ENCODE data around the gene PROM1. TPM values are rescaled to one million over a fixed set of nuclear protein-coding genes. Genes with fewer than 3 reads are reported as not detected.

The PROM1 gene
- total RNA-seq, 1 donor from 2014 or later = 7.2 TPM

DNA sequence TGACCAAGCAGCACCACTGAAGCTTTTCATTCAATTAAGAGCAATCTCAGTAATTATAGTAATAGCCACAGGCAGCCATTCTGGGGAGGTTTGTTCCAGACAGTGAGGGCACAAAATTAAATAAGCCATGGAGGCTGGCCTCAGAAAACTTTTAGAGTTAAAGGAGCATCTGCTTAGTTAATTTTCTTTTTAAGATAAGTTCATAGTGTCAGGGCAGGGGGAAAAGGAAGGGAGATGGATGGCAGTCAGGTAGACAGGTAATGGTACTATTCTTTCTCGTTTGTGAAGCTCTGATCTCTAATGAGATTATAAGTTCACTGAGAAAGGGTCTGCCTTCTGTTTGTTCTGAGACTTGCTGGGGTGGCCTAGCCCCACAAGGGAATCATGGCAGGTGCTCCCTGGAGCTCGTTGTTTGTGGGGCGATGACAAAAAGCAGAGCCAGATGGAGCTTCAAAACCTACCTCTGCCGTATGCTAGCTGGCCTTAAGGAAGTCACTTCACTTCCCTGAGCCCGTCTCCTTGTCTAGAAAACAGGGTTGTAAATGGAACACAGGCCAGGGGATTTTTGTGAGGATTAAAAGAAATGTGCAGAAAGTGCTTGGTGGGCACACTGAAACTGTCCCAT lies 76.2 kb downstream of the PROM1 start:
- Histone ChIP-seq H3K9me3 (no peaks in the 10 kb centered on the region), H3K4me3 (no peak overlapping the region), H3K36me3 (peaks cover 0 to 19% of the 10 kb centered on the region in 2 donors), H3K27me3 (no peaks in the 10 kb centered on the region), H3K27ac (no peak overlapping the region), H3K4me1 (no peaks in the 10 kb centered on the region)
- TF ChIP-seq, protein P1, sequence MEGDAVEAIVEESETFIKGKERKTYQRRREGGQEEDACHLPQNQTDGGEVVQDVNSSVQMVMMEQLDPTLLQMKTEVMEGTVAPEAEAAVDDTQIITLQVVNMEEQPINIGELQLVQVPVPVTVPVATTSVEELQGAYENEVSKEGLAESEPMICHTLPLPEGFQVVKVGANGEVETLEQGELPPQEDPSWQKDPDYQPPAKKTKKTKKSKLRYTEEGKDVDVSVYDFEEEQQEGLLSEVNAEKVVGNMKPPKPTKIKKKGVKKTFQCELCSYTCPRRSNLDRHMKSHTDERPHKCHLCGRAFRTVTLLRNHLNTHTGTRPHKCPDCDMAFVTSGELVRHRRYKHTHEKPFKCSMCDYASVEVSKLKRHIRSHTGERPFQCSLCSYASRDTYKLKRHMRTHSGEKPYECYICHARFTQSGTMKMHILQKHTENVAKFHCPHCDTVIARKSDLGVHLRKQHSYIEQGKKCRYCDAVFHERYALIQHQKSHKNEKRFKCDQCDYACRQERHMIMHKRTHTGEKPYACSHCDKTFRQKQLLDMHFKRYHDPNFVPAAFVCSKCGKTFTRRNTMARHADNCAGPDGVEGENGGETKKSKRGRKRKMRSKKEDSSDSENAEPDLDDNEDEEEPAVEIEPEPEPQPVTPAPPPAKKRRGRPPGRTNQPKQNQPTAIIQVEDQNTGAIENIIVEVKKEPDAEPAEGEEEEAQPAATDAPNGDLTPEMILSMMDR (IDR thresholded peaks at IDR 0.05) = no peak
- DNase-seq (ENCODE audit: low spot score in 2 of 2) = no peak
- intact Hi-C loops (cut with DNase I) = no loop called here

DNA sequence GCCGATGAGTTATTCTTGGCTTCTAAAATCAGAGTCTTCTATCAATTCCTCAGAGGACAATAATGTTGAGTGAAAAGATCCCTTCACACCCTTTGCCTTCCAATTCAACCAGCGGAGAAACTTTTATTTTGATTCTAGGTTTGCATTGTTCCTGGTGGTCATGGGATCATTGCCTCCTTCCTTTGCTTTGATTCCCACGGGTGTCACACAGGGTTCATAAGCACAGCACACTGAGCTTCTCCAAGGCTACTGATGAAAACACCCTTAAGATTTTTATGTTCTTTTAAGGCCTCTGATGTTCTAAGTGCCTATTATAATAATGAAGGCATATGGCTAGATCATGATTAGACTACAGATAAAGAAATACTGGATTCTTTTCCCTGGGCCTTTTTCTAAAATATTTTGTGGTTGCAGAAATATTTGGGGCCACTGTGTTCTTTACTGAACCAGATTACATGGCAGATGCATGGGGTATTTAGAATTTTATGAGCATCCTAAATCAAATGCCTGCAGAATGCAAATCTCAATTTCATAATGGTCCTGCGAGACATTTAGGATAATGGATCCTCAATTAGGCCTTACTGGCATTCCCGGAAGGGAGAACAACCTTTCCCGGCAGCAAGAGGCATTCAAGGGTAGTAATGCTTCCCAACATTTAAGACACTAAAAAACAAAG lies 76.9 kb downstream of the PROM1 start:
- Histone ChIP-seq H3K9me3 (no peaks in the 10 kb centered on the region), H3K4me1 (no peaks in the 10 kb centered on the region)

DNA sequence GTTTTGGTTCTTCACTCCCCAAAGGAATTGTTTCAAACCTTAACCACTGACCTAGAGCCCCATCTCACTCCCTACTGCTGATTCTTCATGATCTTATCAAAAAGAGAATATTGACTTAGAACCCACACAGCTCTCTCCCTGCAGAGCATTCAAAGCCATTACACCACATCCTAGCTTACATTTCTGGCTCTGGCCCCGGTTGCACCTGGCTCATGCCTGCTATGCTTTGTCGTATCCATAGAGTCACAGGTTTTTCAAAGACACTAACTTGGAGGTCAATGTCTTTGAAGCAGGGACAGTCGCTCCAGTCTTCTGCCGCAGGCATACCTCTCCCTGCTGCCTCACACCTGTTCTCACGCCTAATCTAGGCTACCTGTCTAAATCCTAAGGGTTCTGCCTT lies 78.1 kb downstream of the PROM1 start:
- TF ChIP-seq, protein P1 (IDR thresholded peaks at IDR 0.05) = no peak
- no peak for DNase-seq (ENCODE audit: low spot score in 2 of 2)
- Histone ChIP-seq H3K27ac (no peak overlapping the region), H3K36me3 (peaks cover 0 to 19% of the 10 kb centered on the region in 2 donors), H3K4me1 (no peaks in the 10 kb centered on the region), H3K27me3 (no peaks in the 10 kb centered on the region), H3K4me3 (no peak overlapping the region), H3K9me3 (no peaks in the 10 kb centered on the region)
- intact Hi-C loops (cut with DNase I) = no loop called here

More for the DNA sequence above, 76.9 kb downstream of the PROM1 start:
- Histone ChIP-seq H3K36me3 (peaks cover 0 to 19% of the 10 kb centered on the region in 2 donors), H3K4me3 (no peak overlapping the region), H3K27ac (no peak overlapping the region), H3K27me3 (no peaks in the 10 kb centered on the region)
- TF ChIP-seq, protein P1 (IDR thresholded peaks at IDR 0.05) = no peak
- DNase-seq (ENCODE audit: low spot score in 2 of 2) = no peak
- intact Hi-C loops (cut with DNase I) = no loop called here

GRCh38 chr4:16001484-16001858 lies 82.4 kb downstream of the PROM1 start:
- intact Hi-C loops (cut with DNase I) = loop anchor here (2.0 to 5.0 kb wide), 2 partner anchors 119 to 197 kb away; no protein-coding TSS in a partner anchor
- Histone ChIP-seq H3K27ac (no peak overlapping the region), H3K9me3 (no peaks in the 10 kb centered on the region), H3K4me1 (no peaks in the 10 kb centered on the region), H3K36me3 (peaks cover 0 to 16% of the 10 kb centered on the region in 2 donors), H3K27me3 (no peaks in the 10 kb centered on the region), H3K4me3 (no peak overlapping the region)
- TF ChIP-seq, protein P1 (IDR thresholded peaks at IDR 0.05) = peak; percentile 66 to 77 (median 66)
- DNase-seq (ENCODE audit: low spot score in 2 of 2) = peak in 1 of 2 donors; percentile 74

DNA sequence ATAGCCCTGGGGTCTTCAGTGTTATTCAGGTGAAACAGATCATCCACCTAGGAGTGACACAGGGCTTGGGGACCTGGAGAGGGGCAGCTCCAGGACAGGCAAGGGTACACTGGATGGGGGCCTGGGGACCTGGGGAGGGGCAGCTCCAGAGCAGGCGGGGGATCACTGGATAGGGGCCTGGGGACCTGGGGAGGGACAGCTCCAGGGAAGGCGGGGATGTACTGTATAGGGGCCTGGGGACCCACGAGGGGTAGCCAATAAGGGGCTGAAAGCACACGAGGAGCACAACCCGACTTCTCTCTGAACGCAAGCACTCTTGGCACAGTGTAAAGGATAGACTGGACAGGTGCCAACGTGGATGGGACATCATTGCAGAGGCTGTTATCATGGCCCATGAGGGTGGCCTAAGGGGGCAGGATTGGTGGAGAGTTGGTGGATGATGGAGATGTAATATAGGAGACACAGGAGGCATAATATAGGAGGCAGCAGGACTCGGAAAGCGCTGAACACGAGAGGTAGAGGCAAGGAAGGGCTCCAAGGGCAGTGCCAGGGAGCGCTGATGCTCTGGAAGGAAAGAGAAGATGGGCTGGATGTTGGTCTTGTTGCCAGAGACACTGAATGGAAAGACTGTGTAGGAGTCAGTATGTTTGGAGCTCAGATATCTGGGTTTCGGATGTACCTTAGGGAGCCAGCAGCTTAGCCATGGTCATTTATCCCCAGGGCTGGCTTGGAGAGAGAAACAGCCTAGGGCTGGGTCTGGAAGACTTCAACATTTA lies 82.9 kb downstream of the PROM1 start:
- Histone ChIP-seq H3K4me1 (no peaks in the 10 kb centered on the region), H3K36me3 (peaks cover 0 to 12% of the 10 kb centered on the region in 2 donors), H3K27me3 (no peaks in the 10 kb centered on the region), H3K9me3 (no peaks in the 10 kb centered on the region), H3K27ac (no peak overlapping the region), H3K4me3 (no peak overlapping the region)
- DNase-seq (ENCODE audit: low spot score in 2 of 2) = no peak
- intact Hi-C loops (cut with DNase I) = loop anchor here (2.0 to 5.0 kb wide), 2 partner anchors 119 to 196 kb away; no protein-coding TSS in a partner anchor
- TF ChIP-seq, protein P1 (IDR thresholded peaks at IDR 0.05) = no peak

Measured in ascending aorta (tissue), 2 donors.